Ovary (tissue), 9 donors: ENCODE data around the gene ADCK2. TPM values are rescaled to one million over a fixed set of nuclear protein-coding genes. Genes with fewer than 3 reads are reported as not detected.

Source experiments
- DNase-seq, 5 donors: peaks; one replicate each; pipeline ENCODE4 v3.0.0-alpha.2; 2019 to 2020
- H3K27ac ChIP-seq, 2 donors: fragments of 200-600 bp; one replicate each; pipeline versions ENCODE4 v1.5.1 to v1.8.0; 2019 to 2022
- H3K27me3 ChIP-seq: fragments of 200-600 bp; one replicate; pipeline ENCODE4 v1.8.0; 2022
- H3K36me3 ChIP-seq: fragments of 200-600 bp; sonication (generic); one replicate; pipeline ENCODE4 v1.5.1; 2019
- H3K4me1 ChIP-seq: one replicate; pipeline ENCODE4 v1.8.1; 2013; ENCODE audit warnings: mild to moderate bottlenecking, moderate library complexity; ENCODE audit not compliant: insufficient read depth
- H3K4me3 ChIP-seq: fragments of 200-600 bp; sonication (generic); one replicate; pipeline ENCODE4 v1.5.1; 2017
- H3K9me3 ChIP-seq, 2 donors: fragments of 200-600 bp in 1 of 2; sonication (generic) in 1 of 2; one replicate each; pipeline versions ENCODE4 v1.5.1 to v1.8.1; 2013 to 2019; ENCODE audit warnings: mild to moderate bottlenecking in 1 of 2, moderate library complexity in 1 of 2
- CTCF ChIP-seq, 3 donors: fragments of 450-650 bp in 2 of 3; fragments of 200-600 bp in 1 of 3; IDR thresholded peaks; one replicate each; pipeline versions ENCODE4 v1.5.1 to v1.8.0; 2016 to 2022; ENCODE audit warnings: antibody characterized with exemption in 3 of 3, mild to moderate bottlenecking in 1 of 3
- EP300 ChIP-seq: sonication (generic); formaldehyde crosslinking; IDR thresholded peaks from one replicate; pipeline ENCODE4 v1.6.1; 2017; ENCODE audit warnings: antibody characterized with exemption
- POLR2A ChIP-seq: fragments of 450-650 bp; IDR thresholded peaks from one replicate; pipeline ENCODE4 v1.6.1; 2017; ENCODE audit warnings: antibody characterized with exemption, mild to moderate bottlenecking, moderate library complexity
- WGBS, 3 donors: extraction: QIAGEN DNeasy Blood & Tissue Kit in 1 of 3; methylation state at CpG; one replicate each; pipeline versions ENCODE4 v1.1.5 to v1.1.7; 2013 to 2017; 5-methylcytosine and 5-hydroxymethylcytosine counted together
- intact Hi-C, 4 donors: fragments of 100-400 bp; cut with DNase I; formaldehyde crosslinking; loops; one replicate each; pipeline versions ENCODE4 v1.11.0 to v1.15.1; 2022 to 2023
- polyA plus RNA-seq, 2 donors: library from polyadenylated mRNA; stranded (reverse); fragments of 200-250 nt in 1 of 2; fragments of 350-450 nt in 1 of 2; fragmentation: Illumina TruSeq in 1 of 2; extraction: RNeasy Lipid Tissue Mini Kit (QIAGEN cat#74804) in 1 of 2; gene quantifications; one replicate each; pipeline ENCODE4 v1.2.3, GENCODE V29; 2013 to 2014
- total RNA-seq, 7 donors: library from RNA; depleted of rRNA in 2 of 7; stranded (reverse); fragments of >200 nt in 2 of 7; fragmentation: NEBNext Ultra II Directional in 3 of 7; extraction: Animal tissue kit (Norgen Biotek cat#: 25700) in 3 of 7; gene quantifications; one replicate each; pipeline versions ENCODE4 v1.1.0 to v1.2.4, GENCODE V29; 2016 to 2023
- donor health status: DM: no; HTN: no; CAD: no; lungs with moderate emphysema.
- donor health status: DM: no; HTN: no; CAD: no.
- donor health status: Bipolar disorder and iron deficiency.
- donor health status: DM: yes; HTN: yes; CAD: no.
- donor health status: DM: no; HTN: no; CAD: no.
- donor health status: DM: yes; HTN: yes; CAD: no.

Gene ADCK2
- total and polyA plus RNA-seq, 9 donors, result 12.0 to 22.5 (median 19.1) TPM

- WGBS, 3 donors, result 90 to 93% (median 90%) methylated on average over 11 of the region's 11 CpGs
- Histone ChIP-seq H3K9me3 (no peaks in the 10 kb centered on the region), H3K36me3 (no peaks in the 10 kb centered on the region), H3K27me3 (no peaks in the 10 kb centered on the region), H3K27ac (no peak overlapping the region), H3K4me1 (peaks cover 12% of the 10 kb centered on the region), H3K4me3 (no peak overlapping the region)
- no peak for DNase-seq
- TF ChIP-seq EP300, result no peak
- no peak for TF ChIP-seq CTCF (IDR thresholded peaks at IDR 0.05)
- TF ChIP-seq POLR2A, result no peak
- intact Hi-C loops, result loop anchor here in 1 of 4 donors (5.0 kb wide), 1 partner anchor 317 kb away; the partner anchor contains the start of gene MRPS33
These were observed 22.6 kb downstream of the ADCK2 start for GRCh38 chr7:140695381-140695780.

- TF ChIP-seq POLR2A (no peak), EP300 (no peak), CTCF (IDR thresholded peaks at IDR 0.05) (no peak)
These were observed 23.4 kb downstream of the ADCK2 start for GRCh38 chr7:140696024-140696679.

GRCh38 chr7:140696680-140697446 lies 24.1 kb downstream of the ADCK2 start, which contains the start of gene NDUFB2:
NDUFB2 (plus strand) TSS chr7:140696708; CDS start chr7:140696745, 37 bp downstream.
- peaks cover 12% of the 10 kb centered on the region for H3K4me1 ChIP-seq
- peak within 1 kb of the TSS; percentile 77 to 91 for H3K27ac ChIP-seq
- peak in 2 of 5 donors; percentile 81 for DNase-seq
- WGBS, 3 donors, result 0 to 1% (median 0%) methylated on average over 56 to 82 of the region's 82 CpGs
- TF ChIP-seq EP300 (no peak), POLR2A (peak; percentile 94), CTCF (IDR thresholded peaks at IDR 0.05) (peak in 2 of 3 donors; percentile 11 to 29)
- no peaks in the 10 kb centered on the region for H3K36me3 ChIP-seq
- intact Hi-C loops, result loop anchor here in 1 of 4 donors (5.0 kb wide), 1 partner anchor 315 kb away; the partner anchor contains the start of gene MRPS33
- H3K4me3 ChIP-seq, result peak within 1 kb of the TSS; percentile 89
- H3K27me3 ChIP-seq, result no peaks in the 10 kb centered on the region
- H3K9me3 ChIP-seq, result no peaks in the 10 kb centered on the region

More at GRCh38 chr7:140696024-140696679, 23.4 kb downstream of the ADCK2 start:
- H3K4me1 ChIP-seq, result peaks cover 12% of the 10 kb centered on the region
- H3K27ac ChIP-seq, result peak overlapping the region in 1 of 2 donors; percentile 91
- no peaks in the 10 kb centered on the region for H3K27me3 ChIP-seq
- intact Hi-C loops, result loop anchor here in 1 of 4 donors (5.0 kb wide), 1 partner anchor 316 kb away; the partner anchor contains the start of gene MRPS33
- no peaks in the 10 kb centered on the region for H3K9me3 ChIP-seq
- peak overlapping the region; percentile 89 for H3K4me3 ChIP-seq
- H3K36me3 ChIP-seq, result no peaks in the 10 kb centered on the region
- peak; percentile 96 to 98 (median 97) for DNase-seq
- 11 to 13% (median 12%) methylated on average over 23 of the region's 23 CpGs for WGBS, 3 donors

GRCh38 chr7:140697447-140698143 lies 24.9 kb downstream of the ADCK2 start:
- Histone ChIP-seq H3K36me3 (no peaks in the 10 kb centered on the region), H3K4me3 (peak overlapping the region; percentile 89), H3K4me1 (peaks cover 12% of the 10 kb centered on the region), H3K27ac (peak overlapping the region; percentile 77 to 91), H3K9me3 (no peaks in the 10 kb centered on the region), H3K27me3 (no peaks in the 10 kb centered on the region)
- intact Hi-C loops, result loop anchor here in 1 of 4 donors (5.0 kb wide), 1 partner anchor 315 kb away; the partner anchor contains the start of gene MRPS33
- no peak for TF ChIP-seq CTCF (IDR thresholded peaks at IDR 0.05)
- TF ChIP-seq EP300, result no peak
- no peak for TF ChIP-seq POLR2A
- DNase-seq, result no peak
- WGBS, 3 donors, result 22 to 24% (median 23%) methylated on average over 24 of the region's 24 CpGs
